K562 (cell line): ENCODE measurements around the gene SMIM41. TPM values are rescaled to one million over a fixed set of nuclear protein-coding genes. Genes with fewer than 3 reads are reported as not detected.
A peak's percentile ranks its signal among the peaks of the same experiment; 100 is the strongest.

Experiments used
- ATAC-seq: fragments of 200-7000 bp; cut with Tn5 transposase; 3 replicates; pipeline ENCODE4 v1.9.1; 2020; ENCODE audit warnings: moderate library complexity
- BruUV-seq: library from RNA; stranded (reverse); fragments of 400-500 nt; replicated peaks from 2 replicates; lab custom pipeline; 2021; lab: Mats Ljungman, UMichigan
- CTCF ChIA-PET: fragments of 300-600 bp; formaldehyde crosslinking; extraction: SDS; loops from one replicate; lab custom pipeline; 2021; ENCODE audit warnings: low intra/inter-chr PET ratio; lab: Yijun Ruan, JAX
- POLR2A ChIA-PET: fragments of 300-600, 350-650 bp; sonication (Branson Sonifier 250); formaldehyde crosslinking; extraction: SDS; loops from one replicate; lab custom pipeline; 2021; ENCODE audit warnings: antibody characterized with exemption, inconsistent platforms; lab: Yijun Ruan, JAX
- DNase-seq, 4 experiments: peaks; one replicate each; pipeline versions ENCODE4 v3.0.0 to v3.0.0-alpha.2; 2011 to 2018; ENCODE audit warnings: low spot score in 3 of 4, mixed read lengths in 3 of 4; ENCODE audit errors: extremely low read depth in 1 of 4
- FAIRE-seq: peaks from 2 replicates; lab custom pipeline; 2011; peaks lifted over from hg19 to GRCh38; lab: Jason Lieb, UNC
- H2AFZ ChIP-seq: 2 replicates; pipeline ENCODE4 v1.6.0; 2011; ENCODE audit warnings: low read depth, low read length, control low read depth, inconsistent platforms
- H3K27ac ChIP-seq: fragments of 200-600 bp; 3 replicates; pipeline ENCODE4 v1.8.0; 2011; ENCODE audit warnings: low read depth, mild to moderate bottlenecking, control low read depth, inconsistent platforms, low read length, moderate library complexity, mixed read lengths; ENCODE audit errors: extremely low read depth
- H3K27me3 ChIP-seq, 2 experiments: fragments of 300-600 bp in 1 of 2; 2 replicates in 1 of 2; 3 replicates in 1 of 2; pipeline versions ENCODE4 v1.6.0 to v1.8.0; 2011; ENCODE audit warnings: inconsistent platforms in 2 of 2, low read length in 2 of 2, mild to moderate bottlenecking in 1 of 2, mixed read lengths in 1 of 2, moderate library complexity in 1 of 2; ENCODE audit not compliant: control insufficient read depth in 2 of 2, insufficient read depth in 2 of 2
- H3K36me3 ChIP-seq: fragments of 300-600 bp; 3 replicates; pipeline ENCODE4 v1.8.0; 2011; ENCODE audit warnings: mild to moderate bottlenecking, low read length, inconsistent platforms; ENCODE audit not compliant: control insufficient read depth, insufficient read depth
- H3K4me1 ChIP-seq, 2 experiments: fragments of 200-600 bp in 1 of 2; replicated peaks in 1 of 2; 2 replicates in 1 of 2; 3 replicates in 1 of 2; pipeline versions ENCODE4 v1.5.1 to v1.8.0; 2011; ENCODE audit warnings: inconsistent platforms in 2 of 2, low read length in 2 of 2, mild to moderate bottlenecking in 1 of 2, mixed read lengths in 1 of 2, moderate library complexity in 1 of 2; ENCODE audit not compliant: control insufficient read depth in 2 of 2, insufficient read depth in 2 of 2
- H3K4me2 ChIP-seq: 2 replicates; pipeline ENCODE4 v1.6.1; 2011; ENCODE audit warnings: low read length, control low read depth, inconsistent platforms, mixed read lengths; ENCODE audit not compliant: insufficient read depth
- H3K4me3 ChIP-seq: fragments of 200-600 bp; sonication (generic), shearing (Covaris generic); 2 replicates; pipeline ENCODE4 v1.5.1; 2016; ENCODE audit warnings: control low read depth, inconsistent platforms
- H3K79me2 ChIP-seq: fragments of 200-600 bp; 3 replicates; pipeline ENCODE4 v1.8.0; 2011; ENCODE audit warnings: low read length, inconsistent platforms; ENCODE audit not compliant: control insufficient read depth, insufficient read depth
- H3K9ac ChIP-seq, 2 experiments: 2 replicates each; pipeline versions ENCODE4 v1.6.0 to v1.6.1; 2011; ENCODE audit warnings: low read depth in 2 of 2, low read length in 2 of 2, control low read depth in 1 of 2, inconsistent platforms in 1 of 2, mild to moderate bottlenecking in 1 of 2, mixed read lengths in 1 of 2; ENCODE audit not compliant: insufficient read depth in 1 of 2
- H3K9me1 ChIP-seq: one replicate; pipeline ENCODE4 v1.6.0; 2011; ENCODE audit warnings: inconsistent platforms, mild to moderate bottlenecking, low read length, moderate library complexity; ENCODE audit not compliant: control insufficient read depth, insufficient read depth
- H3K9me3 ChIP-seq: replicated peaks from 2 replicates; pipeline ENCODE4 v1.5.1; 2011; ENCODE audit warnings: low read depth, low read length, inconsistent platforms; ENCODE audit not compliant: control insufficient read depth, insufficient read depth
- H4K20me1 ChIP-seq: replicated peaks from 2 replicates; pipeline ENCODE4 v1.6.1; 2011; ENCODE audit warnings: low read length, inconsistent platforms, mixed read lengths; ENCODE audit not compliant: control insufficient read depth, insufficient read depth
- CCNT2 ChIP-seq: IDR thresholded peaks from 2 replicates; pipeline ENCODE4 v1.6.1; 2011; ENCODE audit warnings: borderline replicate concordance, low read depth, mild to moderate bottlenecking, moderate library complexity, mixed read lengths, low read length; ENCODE audit not compliant: insufficient read length; ENCODE audit errors: extremely low read depth
- ZBTB40 ChIP-seq, 2 experiments: fragments of 450-650 bp in 1 of 2; sonication (generic) in 1 of 2; formaldehyde crosslinking in 1 of 2; IDR thresholded peaks; 2 replicates each; pipeline versions ENCODE4 v1.7.1 to v1.9.0; 2016 to 2022; ENCODE audit warnings: inconsistent platforms in 1 of 2, mild to moderate bottlenecking in 1 of 2, missing genetic modification reagents in 1 of 2
- ZNF324 ChIP-seq: fragments of 250-450 bp; sonication (Bioruptor Pico); IDR thresholded peaks from 2 replicates; pipeline ENCODE4 v1.4.0; 2020; ENCODE audit warnings: mild to moderate bottlenecking
- WGBS: fragments of 100-300 bp; shearing (Covaris generic); methylation state at CpG from one replicate; pipeline ENCODE4 v1.1.6; 2016; ENCODE audit warnings: low coverage, mixed read lengths; ENCODE audit not compliant: insufficient coverage; ENCODE audit errors: missing lambda C conversion rate; 5-methylcytosine and 5-hydroxymethylcytosine counted together
- in situ Hi-C: fragments of 300-500 bp; cut with MboI; formaldehyde crosslinking; loops from 4 replicates; pipeline ENCODE4 v1.15.0; 2018; ENCODE audit warnings: inconsistent platforms, mixed read lengths
- intact Hi-C: fragments of 100-400 bp; cut with micrococcal nuclease; formaldehyde crosslinking; loops from 2 replicates; pipeline ENCODE4 v1.14.2; 2022
- polyA plus RNA-seq, 8 experiments: library from polyadenylated mRNA; depleted of rRNA in 4 of 8; stranded (reverse) in 5 of 8; unstranded in 3 of 8; fragments of >200 nt; fragmentation: Nextera tagmentation in 2 of 8; fragmentation: Illumina TruSeq in 1 of 8; extraction: Ambion mirVana in 2 of 8; extraction: Trizol in 1 of 8; gene quantifications; 2 replicates each; pipeline versions ENCODE4 v1.2.1 to v1.2.3, GENCODE V29; 2011 to 2014; ENCODE audit warnings: inconsistent platforms in 1 of 8, missing spikeins in 1 of 8
- total RNA-seq, 7 experiments: library from RNA; depleted of rRNA in 6 of 7; stranded (reverse); fragments of >200 nt in 6 of 7; fragmentation: Illumina TruSeq in 2 of 7; extraction: Trizol in 2 of 7; gene quantifications; 2 replicates each; pipeline versions ENCODE4 v1.2.1 to v1.2.3, GENCODE V29; 2011 to 2021; ENCODE audit warnings: low replicate concordance in 1 of 7

The SMIM41 gene
- total and polyA plus RNA-seq, 9 of the 15 experiments (the other 6 are each of a cell fraction or from before 2014, with no cell fraction given): not detected

DNA sequence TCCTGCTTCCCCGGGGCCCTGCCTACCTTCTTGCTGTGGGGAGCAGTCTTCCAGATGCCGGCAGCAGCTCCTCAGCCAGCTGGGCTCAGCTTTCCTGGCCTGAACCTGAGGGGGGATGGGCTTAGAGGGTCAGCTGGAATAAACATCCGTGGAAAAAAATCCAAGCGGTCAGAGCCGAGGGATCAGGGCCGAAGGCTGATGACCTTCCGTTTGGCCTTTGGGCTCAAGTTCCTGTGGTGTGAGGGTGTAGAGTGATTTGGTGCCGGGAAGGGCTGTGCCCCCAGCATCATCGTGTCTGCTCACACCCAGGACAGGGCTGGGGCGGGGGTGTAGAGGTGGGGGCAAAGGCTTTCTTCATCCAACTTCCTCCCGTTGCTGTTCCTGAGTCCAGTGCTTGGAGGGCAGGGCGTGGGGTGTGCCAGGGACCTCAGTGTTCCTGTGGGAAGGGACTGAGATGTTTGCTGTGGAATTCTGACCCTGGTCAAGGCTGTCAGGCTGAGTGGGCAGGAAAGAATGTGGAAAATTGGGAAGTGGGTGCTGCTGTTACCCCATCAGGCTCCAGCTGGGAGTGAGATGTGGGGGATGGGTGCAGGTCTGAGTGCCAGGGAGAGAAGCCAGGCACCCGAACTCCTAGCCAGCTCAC, 2.6 kb downstream of the SMIM41 start:
- Histone ChIP-seq H3K4me2 (no peak overlapping the region), H3K36me3 (peaks cover 18% of the 10 kb centered on the region; the same call in 2 of the 3 replicates), H3K9me3 (no peaks in the 10 kb centered on the region), H3K4me1 (peaks cover 0 to 10% of the 10 kb centered on the region in 2 experiments; a peak in 1 of 5 replicates), H3K9ac (peak overlapping the region in 1 of 2 experiments; percentile 14; a peak in 1 of 4 replicates), H3K79me2 (no peaks in the 10 kb centered on the region; the same call in 2 of the 3 replicates), H2AFZ (no peak overlapping the region)
- ATAC-seq (no peak), DNase-seq (no peak), FAIRE-seq (no peak)
- no TSS peak for BruUV-seq
- POLR2A ChIA-PET: interaction anchor here (0.6 to 2.8 kb wide), 7 partner anchors 9 to 57 kb away, joined by 3 to 18 read pairs (median 4); partner anchors contain the start of gene ATG101
- WGBS: 23% methylated on average over 13 of the region's 13 CpGs
- TF ChIP-seq ZNF324: no peak
- TF ChIP-seq ZBTB40 (IDR thresholded peaks at IDR 0.05): no peak
- TF ChIP-seq ZBTB40 (CRISPR knock-in tag; IDR thresholded peaks at IDR 0.05): no peak
- no peak for TF ChIP-seq CCNT2
- TF ChIP-seq, all 486 proteins: peak for 0
- Histone ChIP-seq H4K20me1 (peaks cover 17% of the 10 kb centered on the region; the same call in 1 of the 2 replicates), H3K27me3 (peaks cover 21 to 28% of the 10 kb centered on the region in 2 experiments; a peak in 4 of 5 replicates), H3K4me3 (no peak overlapping the region), H3K27ac (no peak overlapping the region), H3K9me1 (no peaks in the 10 kb centered on the region)
- in situ Hi-C loops (loop anchor here (5.0 kb wide), 1 partner anchor 55 kb away; no protein-coding TSS in a partner anchor), intact Hi-C loops (loop anchor here (5.0 kb wide), 1 partner anchor 40 kb away; no protein-coding TSS in a partner anchor)
- CTCF ChIA-PET: interaction anchor here (0.8 to 8.1 kb wide), 4 partner anchors 13 to 89 kb away, joined by 5 to 242 read pairs (median 12); partner anchors contain the start of gene ATG101
